ENCODE measurements around the gene CD44. TPM values are rescaled to one million over a fixed set of nuclear protein-coding genes. Genes with fewer than 3 reads are reported as not detected.
A peak's percentile ranks its signal among the peaks of the same experiment; 100 is the strongest.

The CD44 gene
- total and polyA plus RNA-seq, 10 of the 15 experiments (the other 5 are each of a cell fraction or from before 2014, with no cell fraction given), result 57.1 to 293 (median 120) TPM

GRCh38 chr11:35106595-35106994 is 32.4 kb upstream of the CD44 start (continued):
- TF ChIP-seq SMC3 (IDR thresholded peaks at IDR 0.05; ENCODE audit: borderline replicate concordance, low read length), result no peak
- TF ChIP-seq MYB (IDR thresholded peaks at IDR 0.05; ENCODE audit: borderline replicate concordance, low read depth, low read length), result no peak
- TF ChIP-seq MTA2 (IDR thresholded peaks at IDR 0.05; ENCODE audit: low read depth), result no peak
- no peak for TF ChIP-seq BACH1 (IDR thresholded peaks at IDR 0.05; ENCODE audit: borderline replicate concordance)
- TF ChIP-seq SRF (IDR thresholded peaks at IDR 0.05; ENCODE audit: low read depth in 2 of 2, low read length in 2 of 2), result peak in 1 of 2 experiments; percentile 76; a peak in 1 of 4 replicates
- no peak for TF ChIP-seq ZBTB40 (IDR thresholded peaks at IDR 0.05; ENCODE audit: borderline replicate concordance)
- no peak for TF ChIP-seq NKRF (conservative IDR thresholded peaks at IDR 0.05)
- TF ChIP-seq RELB (IDR thresholded peaks at IDR 0.05; ENCODE audit: low read depth), result no peak
- TF ChIP-seq RAD21 (IDR thresholded peaks at IDR 0.05; ENCODE audit: insufficient read depth, low read depth, low read length), result no peak
- no peak for TF ChIP-seq NR2C2 (IDR thresholded peaks at IDR 0.05; ENCODE audit: borderline replicate concordance, control insufficient read depth, insufficient read length, low read depth)
- TF ChIP-seq STAT1 (conservative IDR thresholded peaks at IDR 0.05), result no peak
- TF ChIP-seq IKZF2 (IDR thresholded peaks at IDR 0.05), result peak; percentile 36 to 48; a peak in 1 of 4 replicates
- TF ChIP-seq EED (IDR thresholded peaks at IDR 0.05; ENCODE audit: low read depth), result peak; percentile 70
- peak; percentile 78 for TF ChIP-seq RUNX3 (IDR thresholded peaks at IDR 0.05; ENCODE audit: low read length)
- no peak for TF ChIP-seq POLR2AphosphoS2 (IDR thresholded peaks at IDR 0.05; ENCODE audit: low read depth, low read length)
- 0 out of 4 replicates have a peak, but pooled peaks of 1 of the 2 experiments have one; percentile 12 for TF ChIP-seq EP300 (IDR thresholded peaks at IDR 0.05; ENCODE audit: borderline replicate concordance in 1 of 2, control insufficient read depth in 1 of 2, low read depth in 2 of 2, low read length in 2 of 2)
- TF ChIP-seq PAX5 (IDR thresholded peaks at IDR 0.05; ENCODE audit: borderline replicate concordance, low read depth, low read length), result no peak
- TF ChIP-seq ATF7 (IDR thresholded peaks at IDR 0.05; ENCODE audit: low read depth), result no peak
- TF ChIP-seq PAX8 (IDR thresholded peaks at IDR 0.05), result no peak
- TF ChIP-seq, protein P1, sequence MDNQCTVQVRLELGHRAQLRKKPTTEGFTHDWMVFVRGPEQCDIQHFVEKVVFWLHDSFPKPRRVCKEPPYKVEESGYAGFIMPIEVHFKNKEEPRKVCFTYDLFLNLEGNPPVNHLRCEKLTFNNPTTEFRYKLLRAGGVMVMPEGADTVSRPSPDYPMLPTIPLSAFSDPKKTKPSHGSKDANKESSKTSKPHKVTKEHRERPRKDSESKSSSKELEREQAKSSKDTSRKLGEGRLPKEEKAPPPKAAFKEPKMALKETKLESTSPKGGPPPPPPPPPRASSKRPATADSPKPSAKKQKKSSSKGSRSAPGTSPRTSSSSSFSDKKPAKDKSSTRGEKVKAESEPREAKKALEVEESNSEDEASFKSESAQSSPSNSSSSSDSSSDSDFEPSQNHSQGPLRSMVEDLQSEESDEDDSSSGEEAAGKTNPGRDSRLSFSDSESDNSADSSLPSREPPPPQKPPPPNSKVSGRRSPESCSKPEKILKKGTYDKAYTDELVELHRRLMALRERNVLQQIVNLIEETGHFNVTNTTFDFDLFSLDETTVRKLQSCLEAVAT (IDR thresholded peaks at IDR 0.05), result peak; percentile 95
- no peak for TF ChIP-seq KLF5 (IDR thresholded peaks at IDR 0.05; ENCODE audit: partially characterized antibody)

Measured in GM12878 (cell line).